ENCODE data around the gene TRDN.

TRDN gene

GRCh38 chr6:123309130-123309529 lies 327.6 kb downstream of the TRDN start:
- Histone ChIP-seq H3K36me3 (ENCODE audit: insufficient read depth, low read length) (no peaks in the 10 kb centered on the region), H3K4me1 (ENCODE audit: insufficient read depth, low read length, severe bottlenecking) (no peaks in the 10 kb centered on the region), H3K9me2 (ENCODE audit: low read depth, low read length) (no peaks in the 10 kb centered on the region), H3K4me3 (ENCODE audit: low read depth, low read length, poor library complexity, severe bottlenecking) (no peak overlapping the region), H3K27me3 (ENCODE audit: insufficient read depth, low read length) (no peaks in the 10 kb centered on the region), H3K79me2 (ENCODE audit: insufficient read depth, low read length) (no peaks in the 10 kb centered on the region), H3K4me2 (ENCODE audit: low read length) (no peak overlapping the region), H3K9ac (ENCODE audit: low read length) (no peak overlapping the region), H4K20me1 (ENCODE audit: insufficient read depth, low read length) (no peaks in the 10 kb centered on the region), H3F3A (ENCODE audit: insufficient read depth, low read length) (no peaks in the 10 kb centered on the region), H3K27ac (ENCODE audit: low read depth, low read length, poor library complexity, severe bottlenecking) (no peak overlapping the region), H3K9me3 (ENCODE audit: low read length) (no peaks in the 10 kb centered on the region), H2AFZ (ENCODE audit: low read length) (no peak overlapping the region)
- TF ChIP-seq, protein P1, sequence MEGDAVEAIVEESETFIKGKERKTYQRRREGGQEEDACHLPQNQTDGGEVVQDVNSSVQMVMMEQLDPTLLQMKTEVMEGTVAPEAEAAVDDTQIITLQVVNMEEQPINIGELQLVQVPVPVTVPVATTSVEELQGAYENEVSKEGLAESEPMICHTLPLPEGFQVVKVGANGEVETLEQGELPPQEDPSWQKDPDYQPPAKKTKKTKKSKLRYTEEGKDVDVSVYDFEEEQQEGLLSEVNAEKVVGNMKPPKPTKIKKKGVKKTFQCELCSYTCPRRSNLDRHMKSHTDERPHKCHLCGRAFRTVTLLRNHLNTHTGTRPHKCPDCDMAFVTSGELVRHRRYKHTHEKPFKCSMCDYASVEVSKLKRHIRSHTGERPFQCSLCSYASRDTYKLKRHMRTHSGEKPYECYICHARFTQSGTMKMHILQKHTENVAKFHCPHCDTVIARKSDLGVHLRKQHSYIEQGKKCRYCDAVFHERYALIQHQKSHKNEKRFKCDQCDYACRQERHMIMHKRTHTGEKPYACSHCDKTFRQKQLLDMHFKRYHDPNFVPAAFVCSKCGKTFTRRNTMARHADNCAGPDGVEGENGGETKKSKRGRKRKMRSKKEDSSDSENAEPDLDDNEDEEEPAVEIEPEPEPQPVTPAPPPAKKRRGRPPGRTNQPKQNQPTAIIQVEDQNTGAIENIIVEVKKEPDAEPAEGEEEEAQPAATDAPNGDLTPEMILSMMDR (IDR thresholded peaks at IDR 0.05; ENCODE audit: low read length), result no peak
- no peak for TF ChIP-seq EZH2 (IDR thresholded peaks at IDR 0.05; ENCODE audit: borderline replicate concordance, low read length)

GRCh38 chr6:123306334-123306733 lies 330.4 kb downstream of the TRDN start:
- no peaks in the 10 kb centered on the region for H3K4me1 ChIP-seq (ENCODE audit: insufficient read depth, low read length, severe bottlenecking)
- no peak overlapping the region for H3K27ac ChIP-seq (ENCODE audit: low read depth, low read length, poor library complexity, severe bottlenecking)
- no peak overlapping the region for H3K4me2 ChIP-seq (ENCODE audit: low read length)
- H3K9me3 ChIP-seq (ENCODE audit: low read length), result no peaks in the 10 kb centered on the region
- no peak overlapping the region for H3K9ac ChIP-seq (ENCODE audit: low read length)
- H3K9me2 ChIP-seq (ENCODE audit: low read depth, low read length), result no peaks in the 10 kb centered on the region
- no peaks in the 10 kb centered on the region for H3F3A ChIP-seq (ENCODE audit: insufficient read depth, low read length)
- H3K4me3 ChIP-seq (ENCODE audit: low read depth, low read length, poor library complexity, severe bottlenecking), result no peak overlapping the region
- H4K20me1 ChIP-seq (ENCODE audit: insufficient read depth, low read length), result no peaks in the 10 kb centered on the region
- H2AFZ ChIP-seq (ENCODE audit: low read length), result no peak overlapping the region
- no peaks in the 10 kb centered on the region for H3K27me3 ChIP-seq (ENCODE audit: insufficient read depth, low read length)
- TF ChIP-seq EZH2 (IDR thresholded peaks at IDR 0.05; ENCODE audit: borderline replicate concordance, low read length), result no peak
- TF ChIP-seq, protein P1 (IDR thresholded peaks at IDR 0.05; ENCODE audit: low read length), result no peak
- no peaks in the 10 kb centered on the region for H3K36me3 ChIP-seq (ENCODE audit: insufficient read depth, low read length)
- no peaks in the 10 kb centered on the region for H3K79me2 ChIP-seq (ENCODE audit: insufficient read depth, low read length)

- H3K4me3 ChIP-seq (ENCODE audit: low read depth, low read length, poor library complexity, severe bottlenecking), result no peak overlapping the region
- no peaks in the 10 kb centered on the region for H3K79me2 ChIP-seq (ENCODE audit: insufficient read depth, low read length)
- no peaks in the 10 kb centered on the region for H3K9me2 ChIP-seq (ENCODE audit: low read depth, low read length)
- H3K9ac ChIP-seq (ENCODE audit: low read length), result no peak overlapping the region
- H2AFZ ChIP-seq (ENCODE audit: low read length), result no peak overlapping the region
- H3K27ac ChIP-seq (ENCODE audit: low read depth, low read length, poor library complexity, severe bottlenecking), result no peak overlapping the region
- no peak overlapping the region for H3K4me2 ChIP-seq (ENCODE audit: low read length)
- no peaks in the 10 kb centered on the region for H4K20me1 ChIP-seq (ENCODE audit: insufficient read depth, low read length)
- no peaks in the 10 kb centered on the region for H3K27me3 ChIP-seq (ENCODE audit: insufficient read depth, low read length)
- TF ChIP-seq, protein P1 (IDR thresholded peaks at IDR 0.05; ENCODE audit: low read length), result no peak
- no peaks in the 10 kb centered on the region for H3K4me1 ChIP-seq (ENCODE audit: insufficient read depth, low read length, severe bottlenecking)
- H3K36me3 ChIP-seq (ENCODE audit: insufficient read depth, low read length), result no peaks in the 10 kb centered on the region
- H3F3A ChIP-seq (ENCODE audit: insufficient read depth, low read length), result no peaks in the 10 kb centered on the region
- H3K9me3 ChIP-seq (ENCODE audit: low read length), result no peaks in the 10 kb centered on the region
Observed at GRCh38 chr6:123295672-123296071, 341.1 kb downstream of the TRDN start.
